HUES48 (cell line): ENCODE results near the gene IRX2.

Experiments used
- H3K27ac ChIP-seq: one replicate; pipeline ENCODE4 v1.7.0; 2013; ENCODE audit warnings: low read depth, low read length, inconsistent platforms
- H3K27me3 ChIP-seq: 2 replicates; pipeline ENCODE4 v1.6.1; 2013; ENCODE audit warnings: mild to moderate bottlenecking, low read length; ENCODE audit not compliant: control insufficient read depth, insufficient read depth
- H3K36me3 ChIP-seq: 2 replicates; pipeline ENCODE4 v1.6.1; 2013; ENCODE audit warnings: low read length; ENCODE audit not compliant: control insufficient read depth, insufficient read depth
- H3K4me1 ChIP-seq: 2 replicates; pipeline ENCODE4 v1.6.1; 2013; ENCODE audit warnings: mild to moderate bottlenecking, low read length; ENCODE audit not compliant: control insufficient read depth, insufficient read depth
- H3K4me3 ChIP-seq: 2 replicates; pipeline ENCODE4 v1.5.1; 2013; ENCODE audit warnings: mild to moderate bottlenecking, low read depth, low read length
- H3K9ac ChIP-seq: 2 replicates; pipeline ENCODE4 v1.6.1; 2013; ENCODE audit warnings: mild to moderate bottlenecking, low read depth, low read length, moderate library complexity
- H3K9me3 ChIP-seq: 2 replicates; pipeline ENCODE4 v1.6.1; 2013; ENCODE audit warnings: low read length; ENCODE audit not compliant: control insufficient read depth, insufficient read depth

Gene IRX2

DNA sequence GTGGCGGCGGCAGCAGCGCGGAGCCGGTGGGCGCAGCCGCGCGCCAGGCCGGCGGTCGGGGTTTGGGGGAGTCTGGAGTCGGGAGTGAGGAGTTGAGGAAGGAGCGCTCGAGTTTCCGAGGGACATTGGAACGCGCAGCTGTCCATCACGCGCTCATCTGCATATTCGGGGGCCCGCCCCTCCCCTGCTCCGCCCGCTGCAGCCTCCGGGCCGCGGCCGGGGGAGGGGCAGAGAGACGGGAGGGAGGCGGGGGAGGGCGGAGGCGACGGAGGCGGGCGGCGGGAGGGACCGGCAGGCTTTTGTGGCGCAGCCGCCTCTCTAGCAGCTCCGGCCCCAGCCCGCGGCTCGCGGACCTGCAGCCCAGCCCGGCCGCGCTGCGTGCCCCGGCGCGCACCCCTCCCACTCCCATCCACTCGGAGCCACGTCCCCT is at the start of gene IRX2:
TSS of gene IRX2 (minus strand) at position 86 of the 430 bp plus-strand sequence. CDS start 264 bp downstream, outside the sequence.
- Histone ChIP-seq H3K27me3 (peaks cover 38% of the 10 kb centered on the region), H3K36me3 (peaks cover 26% of the 10 kb centered on the region), H3K27ac (peak within 1 kb of the TSS; percentile 87), H3K4me1 (peaks cover 33% of the 10 kb centered on the region), H3K9ac (peak within 1 kb of the TSS; percentile 97), H3K4me3 (peak within 1 kb of the TSS; percentile 94), H3K9me3 (no peaks in the 10 kb centered on the region)

- Histone ChIP-seq H3K9ac (no peak overlapping the region), H3K27me3 (no peaks in the 10 kb centered on the region), H3K4me1 (no peaks in the 10 kb centered on the region), H3K4me3 (no peak overlapping the region), H3K9me3 (no peaks in the 10 kb centered on the region), H3K27ac (no peak overlapping the region), H3K36me3 (no peaks in the 10 kb centered on the region)
These were observed 48.6 kb upstream of the IRX2 start for GRCh38 chr5:2800035-2800434.

DNA sequence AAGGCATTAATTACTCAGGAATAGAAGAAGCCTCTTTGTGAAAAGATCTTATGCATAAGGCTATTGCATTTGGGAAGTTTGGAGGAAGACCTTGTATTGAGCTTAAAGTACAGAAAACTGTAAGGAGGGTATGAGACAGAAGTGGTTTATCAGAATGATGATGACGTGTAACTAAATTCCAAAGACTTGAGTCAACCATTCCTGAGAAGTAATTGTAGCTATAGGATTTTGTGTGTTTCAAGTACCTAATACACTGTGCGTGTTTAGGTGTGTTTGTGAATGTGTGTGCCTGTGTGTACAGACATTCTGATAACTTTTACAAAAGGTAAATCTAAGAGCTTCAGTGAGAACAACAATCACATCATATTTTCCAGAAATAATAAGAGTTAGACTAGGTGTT is 46.5 kb upstream of the IRX2 start:
- Histone ChIP-seq H3K4me3 (no peak overlapping the region), H3K36me3 (no peaks in the 10 kb centered on the region), H3K27ac (no peak overlapping the region), H3K27me3 (no peaks in the 10 kb centered on the region), H3K4me1 (no peaks in the 10 kb centered on the region), H3K9me3 (no peaks in the 10 kb centered on the region), H3K9ac (no peak overlapping the region)

GRCh38 chr5:2797160-2797559 is 45.7 kb upstream of the IRX2 start:
- Histone ChIP-seq H3K9me3 (no peaks in the 10 kb centered on the region; the same call in 1 of the 2 replicates), H3K4me3 (no peak overlapping the region), H3K4me1 (no peaks in the 10 kb centered on the region), H3K27me3 (no peaks in the 10 kb centered on the region), H3K36me3 (no peaks in the 10 kb centered on the region), H3K27ac (no peak overlapping the region), H3K9ac (no peak overlapping the region)

DNA sequence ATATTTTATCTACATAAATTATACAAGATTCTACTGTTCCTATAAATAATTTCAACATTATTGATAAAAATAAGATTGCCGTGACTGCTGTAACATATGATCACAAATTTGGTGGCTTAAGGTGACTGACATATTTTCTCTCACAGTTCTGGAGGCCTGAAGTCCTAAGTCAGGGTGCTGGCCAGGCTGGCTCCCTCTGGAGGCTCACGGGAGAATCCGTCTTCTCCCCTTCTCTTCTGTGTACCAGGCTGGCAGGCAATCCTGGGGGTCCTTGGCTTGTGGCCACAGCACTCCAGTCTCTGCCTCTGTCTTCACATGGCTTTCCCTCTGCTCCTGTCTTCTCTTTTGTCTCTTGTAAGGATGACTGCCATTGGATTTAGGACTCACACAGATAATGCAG is 31.7 kb upstream of the IRX2 start:
- no peaks in the 10 kb centered on the region for H3K36me3 ChIP-seq
- H3K4me3 ChIP-seq, result no peak overlapping the region
- peaks cover 8% of the 10 kb centered on the region for H3K4me1 ChIP-seq
- H3K27ac ChIP-seq, result no peak overlapping the region
- no peak overlapping the region for H3K9ac ChIP-seq
- H3K27me3 ChIP-seq, result no peaks in the 10 kb centered on the region
- peaks cover 5% of the 10 kb centered on the region; the same call in 1 of the 2 replicates for H3K9me3 ChIP-seq

GRCh38 chr5:2782658-2783057 is 31.2 kb upstream of the IRX2 start:
- Histone ChIP-seq H3K27ac (no peak overlapping the region), H3K9me3 (peaks cover 5% of the 10 kb centered on the region; the same call in 1 of the 2 replicates), H3K4me3 (no peak overlapping the region), H3K27me3 (no peaks in the 10 kb centered on the region), H3K36me3 (no peaks in the 10 kb centered on the region), H3K4me1 (peaks cover 8% of the 10 kb centered on the region), H3K9ac (no peak overlapping the region)

DNA sequence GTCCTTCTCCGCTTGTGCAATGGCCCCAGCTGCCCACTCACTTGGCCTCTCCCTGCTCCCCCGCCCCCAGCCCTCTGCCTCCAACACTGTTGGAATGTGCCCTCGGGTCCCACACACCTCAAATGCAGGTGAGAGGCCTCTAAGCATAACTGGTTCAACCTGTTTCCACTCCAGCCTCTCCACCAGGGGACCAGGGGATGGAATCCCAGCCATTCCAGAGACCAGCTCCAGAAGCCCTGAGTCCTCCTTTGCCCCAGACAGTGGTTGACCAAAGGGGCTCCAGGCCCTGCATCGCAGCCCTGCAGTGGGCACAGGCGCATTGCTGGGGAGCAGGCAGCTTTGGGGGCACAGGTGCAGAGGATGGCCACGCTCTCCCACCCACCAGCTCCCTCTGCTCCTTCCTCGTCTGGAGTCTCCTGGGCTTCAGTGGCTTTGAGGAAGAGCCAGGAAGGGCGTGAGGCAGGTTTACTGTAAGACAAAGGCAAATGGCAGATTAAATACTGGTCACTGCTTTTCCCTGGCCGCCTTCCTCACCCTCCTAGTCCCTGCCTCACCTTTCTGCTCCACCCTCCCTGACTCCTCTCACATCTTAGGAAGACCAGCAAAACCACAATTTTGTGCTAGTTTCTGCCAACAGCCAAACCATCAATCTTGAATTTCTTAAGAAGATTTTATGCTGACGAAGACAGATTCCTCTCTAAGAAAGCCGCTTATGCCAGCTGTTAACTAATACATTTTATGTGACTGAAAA is 29.1 kb upstream of the IRX2 start:
- Histone ChIP-seq H3K4me3 (no peak overlapping the region), H3K36me3 (no peaks in the 10 kb centered on the region), H3K9ac (no peak overlapping the region), H3K27me3 (no peaks in the 10 kb centered on the region), H3K4me1 (peaks cover 8% of the 10 kb centered on the region), H3K27ac (peak overlapping the region; percentile 56), H3K9me3 (0 out of 2 replicates have a peak, but pooled peaks cover 5% of the 10 kb centered on the region)

GRCh38 chr5:2779459-2779858 is 28.0 kb upstream of the IRX2 start:
- H3K27me3 ChIP-seq, result no peaks in the 10 kb centered on the region
- H3K9ac ChIP-seq, result no peak overlapping the region
- no peak overlapping the region for H3K27ac ChIP-seq
- H3K4me3 ChIP-seq, result no peak overlapping the region
- no peaks in the 10 kb centered on the region for H3K36me3 ChIP-seq
- H3K9me3 ChIP-seq, result 0 out of 2 replicates have a peak, but pooled peaks cover 5% of the 10 kb centered on the region
- peaks cover 8% of the 10 kb centered on the region for H3K4me1 ChIP-seq

DNA sequence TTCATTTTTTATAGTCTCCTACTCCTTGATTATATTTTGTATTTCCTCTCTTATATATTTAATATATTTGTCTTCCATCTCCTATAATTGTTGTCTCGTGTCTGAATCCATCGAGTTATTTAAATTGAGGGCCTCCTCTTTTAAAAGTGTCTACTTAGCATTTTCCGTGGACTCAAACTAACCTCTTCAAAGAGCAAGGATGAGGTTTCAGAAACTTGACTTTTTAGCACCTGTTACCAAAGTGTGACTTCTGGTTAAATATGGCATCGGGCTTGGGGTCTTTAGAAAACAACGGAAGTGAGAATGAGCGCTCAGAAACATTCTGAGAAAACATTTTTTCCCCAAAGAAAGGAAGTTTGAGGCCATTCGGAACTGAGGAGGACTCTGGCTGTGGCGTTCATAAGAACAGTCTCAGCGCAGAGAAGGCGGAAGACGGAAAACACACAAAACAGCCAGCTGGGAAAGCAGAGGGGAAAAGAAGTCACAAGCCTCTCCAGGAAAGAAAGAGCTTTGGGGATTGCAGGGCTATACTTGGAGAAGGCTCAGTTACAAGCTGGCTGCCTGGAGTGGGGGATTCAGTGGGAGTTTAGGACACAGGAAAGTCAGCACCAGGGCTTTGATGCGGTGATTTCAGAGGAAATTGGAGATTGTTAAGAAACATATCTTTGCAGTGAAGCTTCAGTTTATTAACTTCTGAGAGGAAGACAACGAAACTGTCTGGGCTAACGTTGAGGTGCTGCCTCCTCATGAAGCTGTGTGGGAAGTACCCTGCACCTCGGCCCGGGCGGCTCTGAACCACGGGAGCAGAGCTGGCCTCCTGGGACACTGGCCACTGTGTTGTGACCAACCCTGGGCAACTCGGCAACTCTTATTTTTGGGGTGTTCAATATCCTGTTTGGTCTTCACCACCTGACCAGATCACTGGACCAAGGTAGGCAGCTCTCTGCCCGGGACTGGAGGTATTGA is 25.1 kb upstream of the IRX2 start:
- H3K9me3 ChIP-seq, result no peaks in the 10 kb centered on the region
- no peak overlapping the region for H3K4me3 ChIP-seq
- H3K4me1 ChIP-seq, result peaks cover 8% of the 10 kb centered on the region
- no peak overlapping the region for H3K9ac ChIP-seq
- no peaks in the 10 kb centered on the region for H3K36me3 ChIP-seq
- H3K27me3 ChIP-seq, result no peaks in the 10 kb centered on the region
- no peak overlapping the region for H3K27ac ChIP-seq

DNA sequence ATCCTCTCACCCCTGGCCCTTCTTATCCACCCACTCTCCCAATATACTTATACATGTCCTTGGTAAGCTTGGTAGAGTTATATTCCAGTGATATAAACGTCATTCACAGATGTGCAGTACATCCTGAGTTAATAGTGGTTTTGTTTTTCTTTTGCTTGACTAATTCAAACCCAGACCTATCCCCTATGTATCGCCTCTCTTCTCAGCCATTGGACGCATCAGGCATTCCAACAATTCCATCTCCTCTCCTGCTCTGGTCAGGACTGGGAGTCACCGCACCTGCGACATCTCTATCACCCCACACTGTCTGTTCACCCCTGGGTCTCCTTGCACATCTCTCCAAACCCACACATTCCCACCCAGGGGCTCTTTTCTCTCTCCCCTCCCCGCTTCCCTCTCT is 21.9 kb upstream of the IRX2 start:
- Histone ChIP-seq H3K4me1 (peaks cover 6% of the 10 kb centered on the region; the same call in 1 of the 2 replicates), H3K27ac (no peak overlapping the region), H3K4me3 (no peak overlapping the region), H3K27me3 (no peaks in the 10 kb centered on the region), H3K9ac (no peak overlapping the region), H3K36me3 (no peaks in the 10 kb centered on the region), H3K9me3 (no peaks in the 10 kb centered on the region)

GRCh38 chr5:2767089-2767488 is 15.6 kb upstream of the IRX2 start:
- Histone ChIP-seq H3K9ac (no peak overlapping the region), H3K36me3 (no peaks in the 10 kb centered on the region), H3K27ac (no peak overlapping the region), H3K27me3 (no peaks in the 10 kb centered on the region; the same call in 1 of the 2 replicates), H3K4me1 (peaks cover 26% of the 10 kb centered on the region), H3K9me3 (no peaks in the 10 kb centered on the region), H3K4me3 (no peak overlapping the region)
